SK-N-SH (cell line): ENCODE measurements around the gene ISM1. TPM values are rescaled to one million over a fixed set of nuclear protein-coding genes. Genes with fewer than 3 reads are reported as not detected.

Experiments
- CTCF ChIA-PET: fragments of 300-600, 350-600 bp; formaldehyde crosslinking; extraction: SDS; loops from one replicate; lab custom pipeline; 2021; lab: Yijun Ruan, JAX
- POLR2A ChIA-PET: fragments of 350-600 bp; sonication (Branson Sonifier 250); formaldehyde crosslinking; extraction: SDS; loops from one replicate; lab custom pipeline; 2020; ENCODE audit warnings: antibody characterized with exemption, inconsistent platforms; lab: Yijun Ruan, JAX
- DNase-seq: peaks from one replicate; pipeline ENCODE4 v3.0.0; 2012
- H2AFZ ChIP-seq: fragments of 200-600 bp; sonication (generic); 2 replicates; pipeline ENCODE4 v1.8.1; 2016; ENCODE audit warnings: antibody characterized with exemption, mild to moderate bottlenecking, low read depth
- H3F3A ChIP-seq: fragments of 200-600 bp; sonication (generic); replicated peaks from 2 replicates; pipeline ENCODE3; 2016; ENCODE audit warnings: antibody characterized with exemption, mild to moderate bottlenecking; ENCODE audit not compliant: insufficient read depth
- H3K27ac ChIP-seq, 2 experiments: fragments of 200-500 bp in 1 of 2; fragments of 200-600 bp in 1 of 2; sonication (Bioruptor generic) in 1 of 2; sonication (generic), shearing (Covaris generic) in 1 of 2; 2 replicates each; pipeline versions ENCODE4 v1.5.1 to v1.6.1; 2014 to 2016; ENCODE audit warnings: low read depth in 2 of 2, inconsistent platforms in 1 of 2, low read length in 1 of 2, mild to moderate bottlenecking in 1 of 2, mixed read lengths in 1 of 2
- H3K27me3 ChIP-seq: fragments of 200-600 bp; sonication (generic), shearing (Covaris generic); 2 replicates; pipeline ENCODE4 v1.6.1; 2016; ENCODE audit warnings: mixed run types; ENCODE audit not compliant: insufficient read depth
- H3K36me3 ChIP-seq, 2 experiments: fragments of 200-500 bp in 1 of 2; fragments of 200-600 bp in 1 of 2; sonication (Bioruptor generic) in 1 of 2; sonication (generic) in 1 of 2; replicated peaks in 1 of 2; 2 replicates each; pipeline versions ENCODE3 to v1.5.1; 2014 to 2016; ENCODE audit warnings: low read length in 1 of 2, mild to moderate bottlenecking in 1 of 2; ENCODE audit not compliant: insufficient read depth in 2 of 2, control insufficient read depth in 1 of 2
- H3K4me1 ChIP-seq, 2 experiments: fragments of 200-500 bp in 1 of 2; fragments of 200-600 bp in 1 of 2; sonication (Bioruptor generic) in 1 of 2; sonication (generic), shearing (Covaris generic) in 1 of 2; 2 replicates each; pipeline versions ENCODE4 v1.5.1 to v1.6.1; 2014 to 2016; ENCODE audit warnings: low read depth in 1 of 2, low read length in 1 of 2, mixed run types in 1 of 2; ENCODE audit not compliant: insufficient read depth in 2 of 2, control insufficient read depth in 1 of 2
- H3K4me2 ChIP-seq: fragments of 200-600 bp; sonication (generic), shearing (Covaris generic); 2 replicates; pipeline ENCODE4 v1.6.1; 2017; ENCODE audit warnings: mixed run types
- H3K4me3 ChIP-seq, 2 experiments: fragments of 200-500 bp in 1 of 2; fragments of 200-600 bp in 1 of 2; sonication (Bioruptor generic) in 1 of 2; sonication (generic), shearing (Covaris generic) in 1 of 2; 2 replicates each; pipeline versions ENCODE4 v1.5.1 to v1.8.1; 2014 to 2016; ENCODE audit warnings: low read depth in 2 of 2, inconsistent platforms in 1 of 2, low read length in 1 of 2, mild to moderate bottlenecking in 1 of 2, mixed read lengths in 1 of 2, moderate library complexity in 1 of 2
- H3K79me2 ChIP-seq: fragments of 200-600 bp; sonication (generic); 2 replicates; pipeline ENCODE4 v1.8.1; 2017; ENCODE audit warnings: mild to moderate bottlenecking; ENCODE audit not compliant: insufficient read depth
- H3K9ac ChIP-seq: fragments of 200-600 bp; sonication (generic); 2 replicates; pipeline ENCODE4 v1.6.1; 2017; ENCODE audit warnings: mixed run types
- H3K9me2 ChIP-seq: fragments of 200-600 bp; sonication (generic); 2 replicates; pipeline ENCODE4 v1.6.1; 2017; ENCODE audit warnings: mixed run types
- H3K9me3 ChIP-seq: fragments of 200-600 bp; sonication (generic); 2 replicates; pipeline ENCODE4 v1.6.1; 2017; ENCODE audit warnings: mixed run types, mild to moderate bottlenecking, moderate library complexity
- H4K20me1 ChIP-seq: fragments of 200-600 bp; sonication (generic); 2 replicates; pipeline ENCODE4 v1.6.1; 2017; ENCODE audit warnings: mild to moderate bottlenecking, mixed run types; ENCODE audit not compliant: insufficient read depth
- ELF1 ChIP-seq: IDR thresholded peaks from 2 replicates; pipeline ENCODE4 v1.4.0; 2012
- EP300 ChIP-seq, 2 experiments: IDR thresholded peaks; 2 replicates each; pipeline versions ENCODE4 v1.4.0 to v1.6.1; 2012; ENCODE audit warnings: borderline replicate concordance in 1 of 2, low read depth in 1 of 2, low read length in 1 of 2
- EZH2phosphoT487 ChIP-seq: fragments of 200-600 bp; sonication (generic); IDR thresholded peaks from 2 replicates; pipeline ENCODE4 v1.6.1; 2017; ENCODE audit warnings: low read depth, mixed run types, mild to moderate bottlenecking, antibody characterized with exemption, moderate library complexity, borderline replicate concordance
- FOXJ3 ChIP-seq: sonication (generic); formaldehyde crosslinking; IDR thresholded peaks from 2 replicates; pipeline ENCODE4 v1.5.1; 2020; ENCODE audit warnings: mild to moderate bottlenecking, missing genetic modification reagents
- GABPA ChIP-seq: IDR thresholded peaks from 2 replicates; pipeline ENCODE4 v1.4.0; 2012; ENCODE audit warnings: low read depth, mild to moderate bottlenecking
- MEF2A ChIP-seq: IDR thresholded peaks from 2 replicates; pipeline ENCODE4 v1.4.0; 2012; ENCODE audit warnings: low read depth, borderline replicate concordance
- NRF1 ChIP-seq: IDR thresholded peaks from 2 replicates; pipeline ENCODE4 v1.6.1; 2012; ENCODE audit warnings: low read depth, mild to moderate bottlenecking, low read length
- PBX3 ChIP-seq: IDR thresholded peaks from 2 replicates; pipeline ENCODE4; 2012
- POLR2AphosphoS5 ChIP-seq: IDR thresholded peaks from 2 replicates; pipeline ENCODE4 v1.6.1; 2012; ENCODE audit warnings: low read depth, low read length
- RFX5 ChIP-seq: IDR thresholded peaks from 2 replicates; pipeline ENCODE4 v1.6.1; 2012; ENCODE audit warnings: mild to moderate bottlenecking, improper control_type of control experiment, low read length
- SIN3A ChIP-seq: IDR thresholded peaks from 2 replicates; pipeline ENCODE4 v1.6.1; 2012; ENCODE audit warnings: low read depth, mild to moderate bottlenecking, low read length, moderate library complexity, borderline replicate concordance
- SMC3 ChIP-seq: IDR thresholded peaks from 2 replicates; pipeline ENCODE4 v1.6.1; 2012; ENCODE audit warnings: low read depth, low read length, improper control_type of control experiment
- TCF12 ChIP-seq: IDR thresholded peaks from 2 replicates; pipeline ENCODE4 v1.4.0; 2012
- WGBS: methylation state at CpG from one replicate; pipeline ENCODE4 v1.1.6; 2017; ENCODE audit warnings: low lambda C conversion rate; 5-methylcytosine and 5-hydroxymethylcytosine counted together
- polyA plus RNA-seq, 3 experiments: library from polyadenylated mRNA; depleted of rRNA; stranded (reverse); fragments of >200 nt; gene quantifications; 2 replicates each; pipeline ENCODE4 v1.2.3, GENCODE V29; 2012
- TF ChIP-seq, protein P1 (sequence below): fragments of 150-350 bp; IDR thresholded peaks from 2 replicates; pipeline ENCODE4 v1.6.1; 2016; ENCODE audit warnings: mild to moderate bottlenecking, low read depth, low read length
- TF ChIP-seq, protein P2 (sequence below): IDR thresholded peaks from 2 replicates; pipeline ENCODE4 v1.4.0; 2012; ENCODE audit warnings: low read depth, borderline replicate concordance
- TF ChIP-seq, protein P3 (sequence below): fragments of 150-350 bp; IDR thresholded peaks from 2 replicates; pipeline ENCODE4 v1.6.1; 2017; ENCODE audit warnings: antibody characterized with exemption, low read length, low read depth, borderline replicate concordance

Gene ISM1
- polyA plus RNA-seq, 1 of the 3 experiments (the other 2 are of a cell fraction), result not detected

GRCh38 chr20:13229538-13229937, 8.5 kb downstream of the ISM1 start:
- TF ChIP-seq GABPA, result no peak
- TF ChIP-seq, all 33 proteins: peak for 0
- H3K4me1 ChIP-seq, result no peaks in the 10 kb centered on the region
- no peak overlapping the region for H3K4me2 ChIP-seq
- DNase-seq, result no peak
- no peak overlapping the region for H3K27ac ChIP-seq
- no peaks in the 10 kb centered on the region for H3K9me2 ChIP-seq
- no peaks in the 10 kb centered on the region for H3K79me2 ChIP-seq
- no peaks in the 10 kb centered on the region for H3K27me3 ChIP-seq
- H3K9ac ChIP-seq, result no peak overlapping the region
- ChIA-PET POLR2A (no interaction called here), CTCF (no interaction called here)
- no peaks in the 10 kb centered on the region for H4K20me1 ChIP-seq
- no peak overlapping the region for H3K4me3 ChIP-seq
- no peak overlapping the region for H2AFZ ChIP-seq
- no peaks in the 10 kb centered on the region; the same call in 1 of the 2 replicates for H3K9me3 ChIP-seq
- no peaks in the 10 kb centered on the region for H3K36me3 ChIP-seq
- no peaks in the 10 kb centered on the region for H3F3A ChIP-seq

GRCh38 chr20:13231031-13231752, 10.1 kb downstream of the ISM1 start:
- no peak overlapping the region for H3K9ac ChIP-seq
- no peaks in the 10 kb centered on the region for H4K20me1 ChIP-seq
- no peaks in the 10 kb centered on the region for H3K79me2 ChIP-seq
- H2AFZ ChIP-seq, result no peak overlapping the region
- TF ChIP-seq POLR2AphosphoS5 (no peak), EZH2phosphoT487 (no peak), ELF1 (no peak), MEF2A (no peak), FOXJ3 (no peak), PBX3 (no peak), TCF12 (no peak), SIN3A (no peak), SMC3 (no peak), NRF1 (no peak), RFX5 (no peak), EP300 (IDR thresholded peaks at IDR 0.05; ENCODE audit: borderline replicate concordance in 1 of 2, low read depth in 1 of 2, low read length in 1 of 2) (no peak)
- TF ChIP-seq, protein P1, sequence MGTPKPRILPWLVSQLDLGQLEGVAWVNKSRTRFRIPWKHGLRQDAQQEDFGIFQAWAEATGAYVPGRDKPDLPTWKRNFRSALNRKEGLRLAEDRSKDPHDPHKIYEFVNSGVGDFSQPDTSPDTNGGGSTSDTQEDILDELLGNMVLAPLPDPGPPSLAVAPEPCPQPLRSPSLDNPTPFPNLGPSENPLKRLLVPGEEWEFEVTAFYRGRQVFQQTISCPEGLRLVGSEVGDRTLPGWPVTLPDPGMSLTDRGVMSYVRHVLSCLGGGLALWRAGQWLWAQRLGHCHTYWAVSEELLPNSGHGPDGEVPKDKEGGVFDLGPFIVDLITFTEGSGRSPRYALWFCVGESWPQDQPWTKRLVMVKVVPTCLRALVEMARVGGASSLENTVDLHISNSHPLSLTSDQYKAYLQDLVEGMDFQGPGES, result no peak
- TF ChIP-seq, protein P2, sequence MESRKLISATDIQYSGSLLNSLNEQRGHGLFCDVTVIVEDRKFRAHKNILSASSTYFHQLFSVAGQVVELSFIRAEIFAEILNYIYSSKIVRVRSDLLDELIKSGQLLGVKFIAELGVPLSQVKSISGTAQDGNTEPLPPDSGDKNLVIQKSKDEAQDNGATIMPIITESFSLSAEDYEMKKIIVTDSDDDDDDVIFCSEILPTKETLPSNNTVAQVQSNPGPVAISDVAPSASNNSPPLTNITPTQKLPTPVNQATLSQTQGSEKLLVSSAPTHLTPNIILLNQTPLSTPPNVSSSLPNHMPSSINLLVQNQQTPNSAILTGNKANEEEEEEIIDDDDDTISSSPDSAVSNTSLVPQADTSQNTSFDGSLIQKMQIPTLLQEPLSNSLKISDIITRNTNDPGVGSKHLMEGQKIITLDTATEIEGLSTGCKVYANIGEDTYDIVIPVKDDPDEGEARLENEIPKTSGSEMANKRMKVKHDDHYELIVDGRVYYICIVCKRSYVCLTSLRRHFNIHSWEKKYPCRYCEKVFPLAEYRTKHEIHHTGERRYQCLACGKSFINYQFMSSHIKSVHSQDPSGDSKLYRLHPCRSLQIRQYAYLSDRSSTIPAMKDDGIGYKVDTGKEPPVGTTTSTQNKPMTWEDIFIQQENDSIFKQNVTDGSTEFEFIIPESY, result no peak
- TF ChIP-seq, protein P3, sequence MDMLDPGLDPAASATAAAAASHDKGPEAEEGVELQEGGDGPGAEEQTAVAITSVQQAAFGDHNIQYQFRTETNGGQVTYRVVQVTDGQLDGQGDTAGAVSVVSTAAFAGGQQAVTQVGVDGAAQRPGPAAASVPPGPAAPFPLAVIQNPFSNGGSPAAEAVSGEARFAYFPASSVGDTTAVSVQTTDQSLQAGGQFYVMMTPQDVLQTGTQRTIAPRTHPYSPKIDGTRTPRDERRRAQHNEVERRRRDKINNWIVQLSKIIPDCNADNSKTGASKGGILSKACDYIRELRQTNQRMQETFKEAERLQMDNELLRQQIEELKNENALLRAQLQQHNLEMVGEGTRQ, result no peak
- CTCF ChIA-PET, result no interaction called here
- no peaks in the 10 kb centered on the region for H3K4me1 ChIP-seq
- POLR2A ChIA-PET, result no interaction called here
- H3K27me3 ChIP-seq, result no peaks in the 10 kb centered on the region
- H3F3A ChIP-seq, result no peaks in the 10 kb centered on the region
- no peak overlapping the region for H3K4me2 ChIP-seq
- no peaks in the 10 kb centered on the region; the same call in 1 of the 2 replicates for H3K9me3 ChIP-seq
- 3% methylated on average over 7 of the region's 7 CpGs for WGBS
- no peaks in the 10 kb centered on the region for H3K9me2 ChIP-seq
- no peak overlapping the region for H3K4me3 ChIP-seq
- no peak for DNase-seq
- no peak overlapping the region for H3K27ac ChIP-seq
- H3K36me3 ChIP-seq, result no peaks in the 10 kb centered on the region
